ENCODE results near the gene B4GALT2.

The B4GALT2 gene

GRCh38 chr1:43969746-43970466 lies 9.1 kb upstream of the B4GALT2 start, which contains the start of gene DPH2:
TSS of gene DPH2 (plus strand) at chr1:43970010. CDS start at chr1:43970176, 166 bp downstream.
- peak; percentile 97 for DNase-seq (ENCODE audit: low spot score)

GRCh38 chr1:43970502-43970901 lies 8.5 kb upstream of the B4GALT2 start:
- DNase-seq (ENCODE audit: low spot score): no peak

GRCh38 chr1:43970911-43971310 lies 8.1 kb upstream of the B4GALT2 start:
- DNase-seq (ENCODE audit: low spot score): no peak

GRCh38 chr1:43971336-43971980 lies 7.6 kb upstream of the B4GALT2 start:
- no peak for DNase-seq (ENCODE audit: low spot score)

- DNase-seq (ENCODE audit: low spot score): no peak
Observed at GRCh38 chr1:43973981-43974442, 5.0 kb upstream of the B4GALT2 start.

GRCh38 chr1:43974443-43975248 lies 4.4 kb upstream of the B4GALT2 start, which contains the start of gene ATP6V0B:
TSS of gene ATP6V0B (plus strand) at chr1:43974960. CDS start at chr1:43975041, 81 bp downstream.
- DNase-seq (ENCODE audit: low spot score): peak; percentile 94

- DNase-seq (ENCODE audit: low spot score): no peak
Observed at GRCh38 chr1:43975249-43975961, 3.6 kb upstream of the B4GALT2 start.

- DNase-seq (ENCODE audit: low spot score): no peak
Observed at GRCh38 chr1:43976045-43976444, 3.0 kb upstream of the B4GALT2 start.

- no peak for DNase-seq (ENCODE audit: low spot score)
Observed at GRCh38 chr1:43976890-43977289, 2.1 kb upstream of the B4GALT2 start.

GRCh38 chr1:43977376-43978263 lies 1.4 kb upstream of the B4GALT2 start:
- peak; percentile 49 for DNase-seq (ENCODE audit: low spot score)

- DNase-seq (ENCODE audit: low spot score): no peak
Observed at GRCh38 chr1:43978264-43978550, 803 bp upstream of the B4GALT2 start.

- DNase-seq (ENCODE audit: low spot score): no peak
Observed at GRCh38 chr1:43979261-43979527, 184 bp downstream of the B4GALT2 start.

- DNase-seq (ENCODE audit: low spot score): peak; percentile 53
Observed at GRCh38 chr1:43979528-43980254, 681 bp downstream of the B4GALT2 start.

GRCh38 chr1:43980255-43981134 lies 1.5 kb downstream of the B4GALT2 start:
- DNase-seq (ENCODE audit: low spot score): peak; percentile 29

GRCh38 chr1:43981135-43981491 lies 2.1 kb downstream of the B4GALT2 start:
- DNase-seq (ENCODE audit: low spot score): no peak

- DNase-seq (ENCODE audit: low spot score): no peak
Observed at GRCh38 chr1:43981636-43982035, 2.6 kb downstream of the B4GALT2 start.

GRCh38 chr1:43982241-43982640 lies 3.2 kb downstream of the B4GALT2 start:
- no peak for DNase-seq (ENCODE audit: low spot score)

- no peak for DNase-seq (ENCODE audit: low spot score)
Observed at GRCh38 chr1:43982808-43983207, 3.8 kb downstream of the B4GALT2 start.

- DNase-seq (ENCODE audit: low spot score): no peak
Observed at GRCh38 chr1:43983253-43983899, 4.4 kb downstream of the B4GALT2 start.
